Activated T-cell treated with anti-CD3 and anti-CD28 coated beads, Interleukin-2, amount 50 U/mL, for 1 hour (primary cell): Measurements from ENCODE around the gene ZNF19.

ENCODE experiments used
- DNase-seq: peaks from one replicate; pipeline ENCODE4 v3.0.0-alpha.2; 2020

Gene ZNF19

GRCh38 chr16:71440669-71441347 is 48.3 kb downstream of the ZNF19 start:
- no peak for DNase-seq

GRCh38 chr16:71439523-71439922 is 49.6 kb downstream of the ZNF19 start:
- no peak for DNase-seq

GRCh38 chr16:71436473-71436872 is 52.7 kb downstream of the ZNF19 start:
- DNase-seq, result no peak

- no peak for DNase-seq
These were observed 56.2 kb downstream of the ZNF19 start for GRCh38 chr16:71432906-71433305.

GRCh38 chr16:71431991-71432390 is 57.1 kb downstream of the ZNF19 start:
- DNase-seq, result no peak

- no peak for DNase-seq
These were observed 57.9 kb downstream of the ZNF19 start for GRCh38 chr16:71431176-71431575.

GRCh38 chr16:71430744-71431143 is 58.4 kb downstream of the ZNF19 start:
- DNase-seq, result no peak

- no peak for DNase-seq
These were observed 59.5 kb downstream of the ZNF19 start for GRCh38 chr16:71429581-71429980.

GRCh38 chr16:71428883-71429282 is 60.2 kb downstream of the ZNF19 start:
- DNase-seq, result no peak

GRCh38 chr16:71428385-71428784 is 60.7 kb downstream of the ZNF19 start:
- no peak for DNase-seq

- no peak for DNase-seq
These were observed 62.1 kb downstream of the ZNF19 start for GRCh38 chr16:71426880-71427615.

- peak; percentile 47 for DNase-seq
These were observed 62.9 kb downstream of the ZNF19 start for GRCh38 chr16:71426069-71426879.

- DNase-seq, result no peak
These were observed 63.4 kb downstream of the ZNF19 start for GRCh38 chr16:71425746-71426068.

GRCh38 chr16:71424626-71425025 is 64.5 kb downstream of the ZNF19 start:
- no peak for DNase-seq

- DNase-seq, result no peak
These were observed 65.3 kb downstream of the ZNF19 start for GRCh38 chr16:71423865-71424264.
